HEK293 (cell line): Measurements from ENCODE around the gene USP22.

ENCODE experiments used
- KLF9 ChIP-seq: fragments of 450-650 bp; formaldehyde crosslinking; IDR thresholded peaks from 2 replicates; pipeline ENCODE4 v1.5.1; 2016; ENCODE audit warnings: missing biosample characterization, missing genetic modification characterization, low read depth
- WT1 ChIP-seq: fragments of 450-650 bp; formaldehyde crosslinking; IDR thresholded peaks from 2 replicates; pipeline ENCODE4 v1.5.1; 2016; ENCODE audit warnings: missing biosample characterization, missing genetic modification characterization
- YY1 ChIP-seq: fragments of 450-650 bp; formaldehyde crosslinking; IDR thresholded peaks from 2 replicates; pipeline ENCODE4 v1.5.1; 2018; ENCODE audit warnings: missing biosample characterization, missing genetic modification characterization
- ZBTB7A ChIP-seq: fragments of 450-650 bp; formaldehyde crosslinking; IDR thresholded peaks from 2 replicates; pipeline ENCODE4 v1.5.1; 2016; ENCODE audit warnings: low read depth, missing biosample characterization, missing genetic modification characterization
- ZFP37 ChIP-seq: fragments of 450-650 bp; formaldehyde crosslinking; IDR thresholded peaks from 2 replicates; pipeline ENCODE4 v1.5.1; 2016; ENCODE audit warnings: missing biosample characterization, missing genetic modification characterization
- ZNF114 ChIP-seq: fragments of 450-650 bp; formaldehyde crosslinking; IDR thresholded peaks from 2 replicates; pipeline ENCODE4 v1.5.0; 2017; ENCODE audit warnings: missing biosample characterization, missing genetic modification characterization
- ZNF404 ChIP-seq: fragments of 450-650 bp; formaldehyde crosslinking; IDR thresholded peaks from 2 replicates; pipeline ENCODE4 v1.5.1; 2017; ENCODE audit warnings: missing biosample characterization, missing genetic modification characterization
- ZNF426 ChIP-seq: fragments of 450-650 bp; formaldehyde crosslinking; IDR thresholded peaks from 2 replicates; pipeline ENCODE4 v1.5.1; 2017; ENCODE audit warnings: missing biosample characterization, missing genetic modification characterization, mild to moderate bottlenecking, inconsistent platforms, moderate library complexity
- ZNF433 ChIP-seq: fragments of 450-650 bp; formaldehyde crosslinking; IDR thresholded peaks from 2 replicates; pipeline ENCODE4 v1.5.1; 2016; ENCODE audit warnings: missing biosample characterization, missing genetic modification characterization, low read depth
- TF ChIP-seq, protein P1 (sequence below): fragments of 450-650 bp; formaldehyde crosslinking; IDR thresholded peaks from 2 replicates; pipeline ENCODE4 v1.5.1; 2016; ENCODE audit warnings: missing biosample characterization, missing genetic modification characterization
- TF ChIP-seq, protein P2 (sequence below): fragments of 450-650 bp; formaldehyde crosslinking; IDR thresholded peaks from 2 replicates; pipeline ENCODE4 v1.5.1; 2016; ENCODE audit warnings: missing biosample characterization, missing genetic modification characterization, borderline replicate concordance
- TF ChIP-seq, protein P3 (sequence below): fragments of 450-650 bp; formaldehyde crosslinking; IDR thresholded peaks from 2 replicates; pipeline ENCODE4 v1.5.1; 2016; ENCODE audit warnings: missing biosample characterization, missing genetic modification characterization

DNA sequence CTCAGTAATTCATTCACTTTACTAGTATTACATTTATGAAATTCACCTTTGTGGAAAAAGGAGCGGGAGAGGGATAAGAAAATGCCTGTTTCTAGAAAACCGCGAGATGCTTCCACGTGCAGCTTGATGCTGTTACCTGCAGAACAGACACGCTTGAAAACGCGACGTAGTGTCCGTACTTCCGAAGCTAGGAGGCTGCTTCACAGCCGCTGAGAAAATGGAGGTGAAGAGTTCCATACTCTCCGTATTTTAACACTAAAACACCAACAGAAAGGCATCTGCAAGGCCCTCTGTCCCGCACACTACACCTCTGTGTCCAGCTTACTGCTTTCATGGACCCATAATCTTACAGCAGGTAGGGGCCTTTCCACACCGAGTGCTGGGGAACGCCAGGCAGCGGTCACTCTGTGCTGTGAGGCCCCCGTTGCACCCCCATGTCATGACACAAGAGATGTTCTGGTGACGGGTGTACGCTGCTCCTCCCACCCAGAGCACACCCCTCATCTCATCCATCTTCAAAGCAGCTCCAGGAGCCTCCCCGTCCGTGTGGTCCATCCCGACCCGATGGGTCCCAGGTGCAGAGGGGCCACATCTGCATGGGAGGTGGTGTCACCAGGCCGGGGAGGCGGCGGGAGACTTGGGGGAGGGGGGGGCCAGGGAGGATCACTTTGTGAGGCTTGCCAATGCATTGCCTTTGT is 40.4 kb downstream of the USP22 start:
- TF ChIP-seq ZFP37 (tag by site-specific recombination) (no peak), ZBTB7A (tag by site-specific recombination) (no peak), KLF9 (tag by site-specific recombination) (no peak), YY1 (tag by site-specific recombination) (no peak), ZNF404 (tag by site-specific recombination) (no peak), ZNF114 (tag by site-specific recombination) (no peak), ZNF433 (tag by site-specific recombination) (no peak), WT1 (tag by site-specific recombination) (no peak), ZNF426 (tag by site-specific recombination) (no peak)
- TF ChIP-seq, protein P1, sequence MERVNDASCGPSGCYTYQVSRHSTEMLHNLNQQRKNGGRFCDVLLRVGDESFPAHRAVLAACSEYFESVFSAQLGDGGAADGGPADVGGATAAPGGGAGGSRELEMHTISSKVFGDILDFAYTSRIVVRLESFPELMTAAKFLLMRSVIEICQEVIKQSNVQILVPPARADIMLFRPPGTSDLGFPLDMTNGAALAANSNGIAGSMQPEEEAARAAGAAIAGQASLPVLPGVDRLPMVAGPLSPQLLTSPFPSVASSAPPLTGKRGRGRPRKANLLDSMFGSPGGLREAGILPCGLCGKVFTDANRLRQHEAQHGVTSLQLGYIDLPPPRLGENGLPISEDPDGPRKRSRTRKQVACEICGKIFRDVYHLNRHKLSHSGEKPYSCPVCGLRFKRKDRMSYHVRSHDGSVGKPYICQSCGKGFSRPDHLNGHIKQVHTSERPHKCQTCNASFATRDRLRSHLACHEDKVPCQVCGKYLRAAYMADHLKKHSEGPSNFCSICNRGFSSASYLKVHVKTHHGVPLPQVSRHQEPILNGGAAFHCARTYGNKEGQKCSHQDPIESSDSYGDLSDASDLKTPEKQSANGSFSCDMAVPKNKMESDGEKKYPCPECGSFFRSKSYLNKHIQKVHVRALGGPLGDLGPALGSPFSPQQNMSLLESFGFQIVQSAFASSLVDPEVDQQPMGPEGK (tag by site-specific recombination) = no peak
- TF ChIP-seq, protein P2, sequence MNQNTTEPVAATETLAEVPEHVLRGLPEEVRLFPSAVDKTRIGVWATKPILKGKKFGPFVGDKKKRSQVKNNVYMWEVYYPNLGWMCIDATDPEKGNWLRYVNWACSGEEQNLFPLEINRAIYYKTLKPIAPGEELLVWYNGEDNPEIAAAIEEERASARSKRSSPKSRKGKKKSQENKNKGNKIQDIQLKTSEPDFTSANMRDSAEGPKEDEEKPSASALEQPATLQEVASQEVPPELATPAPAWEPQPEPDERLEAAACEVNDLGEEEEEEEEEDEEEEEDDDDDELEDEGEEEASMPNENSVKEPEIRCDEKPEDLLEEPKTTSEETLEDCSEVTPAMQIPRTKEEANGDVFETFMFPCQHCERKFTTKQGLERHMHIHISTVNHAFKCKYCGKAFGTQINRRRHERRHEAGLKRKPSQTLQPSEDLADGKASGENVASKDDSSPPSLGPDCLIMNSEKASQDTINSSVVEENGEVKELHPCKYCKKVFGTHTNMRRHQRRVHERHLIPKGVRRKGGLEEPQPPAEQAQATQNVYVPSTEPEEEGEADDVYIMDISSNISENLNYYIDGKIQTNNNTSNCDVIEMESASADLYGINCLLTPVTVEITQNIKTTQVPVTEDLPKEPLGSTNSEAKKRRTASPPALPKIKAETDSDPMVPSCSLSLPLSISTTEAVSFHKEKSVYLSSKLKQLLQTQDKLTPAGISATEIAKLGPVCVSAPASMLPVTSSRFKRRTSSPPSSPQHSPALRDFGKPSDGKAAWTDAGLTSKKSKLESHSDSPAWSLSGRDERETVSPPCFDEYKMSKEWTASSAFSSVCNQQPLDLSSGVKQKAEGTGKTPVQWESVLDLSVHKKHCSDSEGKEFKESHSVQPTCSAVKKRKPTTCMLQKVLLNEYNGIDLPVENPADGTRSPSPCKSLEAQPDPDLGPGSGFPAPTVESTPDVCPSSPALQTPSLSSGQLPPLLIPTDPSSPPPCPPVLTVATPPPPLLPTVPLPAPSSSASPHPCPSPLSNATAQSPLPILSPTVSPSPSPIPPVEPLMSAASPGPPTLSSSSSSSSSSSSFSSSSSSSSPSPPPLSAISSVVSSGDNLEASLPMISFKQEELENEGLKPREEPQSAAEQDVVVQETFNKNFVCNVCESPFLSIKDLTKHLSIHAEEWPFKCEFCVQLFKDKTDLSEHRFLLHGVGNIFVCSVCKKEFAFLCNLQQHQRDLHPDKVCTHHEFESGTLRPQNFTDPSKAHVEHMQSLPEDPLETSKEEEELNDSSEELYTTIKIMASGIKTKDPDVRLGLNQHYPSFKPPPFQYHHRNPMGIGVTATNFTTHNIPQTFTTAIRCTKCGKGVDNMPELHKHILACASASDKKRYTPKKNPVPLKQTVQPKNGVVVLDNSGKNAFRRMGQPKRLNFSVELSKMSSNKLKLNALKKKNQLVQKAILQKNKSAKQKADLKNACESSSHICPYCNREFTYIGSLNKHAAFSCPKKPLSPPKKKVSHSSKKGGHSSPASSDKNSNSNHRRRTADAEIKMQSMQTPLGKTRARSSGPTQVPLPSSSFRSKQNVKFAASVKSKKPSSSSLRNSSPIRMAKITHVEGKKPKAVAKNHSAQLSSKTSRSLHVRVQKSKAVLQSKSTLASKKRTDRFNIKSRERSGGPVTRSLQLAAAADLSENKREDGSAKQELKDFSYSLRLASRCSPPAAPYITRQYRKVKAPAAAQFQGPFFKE (tag by site-specific recombination) = no peak
- TF ChIP-seq, protein P3, sequence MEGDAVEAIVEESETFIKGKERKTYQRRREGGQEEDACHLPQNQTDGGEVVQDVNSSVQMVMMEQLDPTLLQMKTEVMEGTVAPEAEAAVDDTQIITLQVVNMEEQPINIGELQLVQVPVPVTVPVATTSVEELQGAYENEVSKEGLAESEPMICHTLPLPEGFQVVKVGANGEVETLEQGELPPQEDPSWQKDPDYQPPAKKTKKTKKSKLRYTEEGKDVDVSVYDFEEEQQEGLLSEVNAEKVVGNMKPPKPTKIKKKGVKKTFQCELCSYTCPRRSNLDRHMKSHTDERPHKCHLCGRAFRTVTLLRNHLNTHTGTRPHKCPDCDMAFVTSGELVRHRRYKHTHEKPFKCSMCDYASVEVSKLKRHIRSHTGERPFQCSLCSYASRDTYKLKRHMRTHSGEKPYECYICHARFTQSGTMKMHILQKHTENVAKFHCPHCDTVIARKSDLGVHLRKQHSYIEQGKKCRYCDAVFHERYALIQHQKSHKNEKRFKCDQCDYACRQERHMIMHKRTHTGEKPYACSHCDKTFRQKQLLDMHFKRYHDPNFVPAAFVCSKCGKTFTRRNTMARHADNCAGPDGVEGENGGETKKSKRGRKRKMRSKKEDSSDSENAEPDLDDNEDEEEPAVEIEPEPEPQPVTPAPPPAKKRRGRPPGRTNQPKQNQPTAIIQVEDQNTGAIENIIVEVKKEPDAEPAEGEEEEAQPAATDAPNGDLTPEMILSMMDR (tag by site-specific recombination) = no peak
